GM19452 (cell line): ENCODE measurements around the gene TFE3.

Experiments
- ATAC-seq: cut with Tn5 transposase; IDR thresholded peaks from one replicate; pipeline ENCODE4 v1.9.1; 2021; ENCODE audit not compliant: unreplicated experiment

Gene TFE3

GRCh38 chrX:49061490-49061889 lies 18.3 kb upstream of the TFE3 start:
- no peak for ATAC-seq

GRCh38 chrX:49060914-49061313 lies 17.8 kb upstream of the TFE3 start:
- no peak for ATAC-seq

DNA sequence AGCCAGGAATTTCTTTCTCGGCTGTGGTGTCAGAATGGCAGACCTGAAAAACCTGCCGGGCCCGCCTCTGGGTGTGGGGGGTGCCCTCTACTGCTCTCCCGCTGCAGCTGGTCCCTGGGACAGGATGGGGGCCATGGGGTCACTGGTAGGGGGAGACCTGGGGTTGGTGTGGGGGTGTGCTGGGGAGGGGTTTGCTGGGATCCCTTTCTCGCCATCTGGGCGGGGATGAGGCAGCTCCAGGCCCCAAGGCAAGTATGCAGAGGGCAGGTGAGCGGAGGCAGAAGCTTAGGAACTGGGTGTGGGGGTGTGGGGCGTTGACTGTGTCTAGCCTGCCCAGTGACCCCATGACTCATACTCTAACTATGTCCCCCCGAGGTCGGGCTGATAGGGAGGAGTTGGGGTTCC lies 16.5 kb upstream of the TFE3 start:
- no peak for ATAC-seq

DNA sequence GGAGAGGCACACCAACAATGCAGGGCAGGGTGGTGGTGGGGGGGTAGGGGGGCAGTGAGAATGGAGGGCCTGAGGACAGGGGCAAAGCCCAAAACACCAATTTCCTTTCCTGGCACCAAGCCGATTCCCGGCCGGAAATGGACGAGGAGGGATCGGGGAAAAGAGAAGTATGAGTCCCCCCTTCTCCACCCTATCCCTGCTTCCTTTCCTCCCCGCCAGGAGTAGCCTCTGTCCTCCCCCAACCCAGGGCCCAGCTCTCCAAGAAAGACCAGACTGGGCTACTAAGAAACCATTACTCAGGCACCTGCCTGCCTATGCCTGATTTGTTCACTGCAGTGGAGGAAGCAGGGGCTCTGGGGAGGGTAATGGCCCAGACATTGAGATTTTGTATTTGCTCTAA lies 16.0 kb upstream of the TFE3 start:
- ATAC-seq, result no peak

DNA sequence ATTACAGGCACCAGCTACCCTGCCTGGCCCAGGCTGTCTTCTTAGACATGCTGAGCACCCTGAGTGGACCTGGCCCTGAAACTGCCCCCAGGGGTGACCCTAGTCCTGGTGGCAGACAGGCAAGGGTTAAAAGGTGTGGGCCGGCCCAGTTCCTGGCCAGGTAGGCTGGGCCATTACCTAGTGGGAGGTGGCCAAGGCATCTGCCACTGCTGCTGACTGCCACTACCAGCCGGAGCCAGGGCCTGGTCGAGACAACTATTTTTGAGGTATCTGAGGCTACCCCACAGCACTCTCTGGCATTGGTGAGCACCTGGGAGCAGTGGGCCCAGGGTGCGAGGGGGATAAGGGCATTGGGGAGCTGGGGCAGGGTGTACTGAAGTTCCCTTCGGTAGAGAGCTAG lies 15.6 kb upstream of the TFE3 start, which contains the start of gene CCDC120:
Gene CCDC120 (plus strand): TSS at position 206 of the 400 bp plus-strand sequence. CDS start 3,043 bp downstream, outside the sequence.
- ATAC-seq, result no peak

- no peak for ATAC-seq
These were observed 11.1 kb upstream of the TFE3 start for GRCh38 chrX:49054073-49054762.

DNA sequence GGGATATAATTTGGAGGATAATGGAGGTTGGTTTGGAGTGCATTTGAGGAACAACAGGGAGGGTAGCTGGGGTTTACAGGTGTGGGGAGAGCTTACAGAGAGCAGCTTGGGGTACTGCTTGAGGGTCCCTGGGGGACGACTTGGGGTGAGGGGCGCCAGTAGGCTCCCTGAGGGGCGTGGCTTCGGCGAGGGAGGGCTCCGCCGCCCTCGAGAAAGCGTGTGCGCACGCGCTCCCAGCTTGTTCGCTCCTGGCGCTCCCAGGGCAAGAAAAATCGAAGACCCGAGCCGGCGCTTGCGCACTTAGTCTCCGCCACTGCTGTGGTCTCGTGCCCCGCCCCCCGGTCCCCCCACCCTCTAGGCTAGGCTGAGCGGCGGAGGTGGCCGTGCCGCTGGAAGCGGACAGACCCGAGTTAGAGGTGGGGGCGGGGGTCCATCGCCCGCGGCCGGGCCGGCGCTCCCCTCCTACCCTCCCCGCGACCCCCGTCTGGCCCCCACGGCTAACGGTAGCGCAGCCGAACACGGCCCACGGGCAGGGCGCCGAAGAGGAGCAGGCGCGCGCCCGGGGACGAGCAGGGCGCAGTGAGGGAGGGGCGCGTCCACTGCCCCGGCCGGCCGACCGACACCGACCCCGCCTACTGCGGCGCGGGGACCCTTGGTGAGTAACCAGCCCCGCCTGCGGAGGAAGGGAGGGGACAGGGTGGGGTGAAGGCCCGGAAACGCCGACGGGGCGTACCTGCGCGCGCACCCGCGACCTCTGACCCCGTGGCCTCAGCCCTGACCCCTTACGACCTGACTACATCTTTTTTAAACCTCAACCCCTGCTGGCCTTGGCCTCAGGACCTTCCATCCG lies 10.3 kb upstream of the TFE3 start:
- ATAC-seq, result no peak

DNA sequence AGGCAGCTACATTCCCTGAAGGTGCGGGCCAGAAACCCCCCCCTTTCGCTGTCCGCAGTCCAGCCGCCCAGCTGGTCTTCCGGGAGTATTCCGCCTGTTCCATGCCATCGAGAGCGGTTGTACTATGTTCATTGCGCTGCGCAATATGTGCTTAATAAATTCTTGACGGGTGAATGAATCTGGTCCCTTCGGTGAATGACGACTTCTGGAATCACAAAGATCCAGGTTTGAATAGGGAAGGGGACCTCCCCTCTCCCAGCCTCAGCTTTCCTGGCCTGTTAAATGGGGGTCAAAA lies 777 bp upstream of the TFE3 start:
- ATAC-seq, result no peak

- ATAC-seq, result peak; percentile 8
These were observed 457 bp downstream of the TFE3 start for GRCh38 chrX:49042581-49043219.

- no peak for ATAC-seq
These were observed 1.2 kb downstream of the TFE3 start for GRCh38 chrX:49041744-49042580.

DNA sequence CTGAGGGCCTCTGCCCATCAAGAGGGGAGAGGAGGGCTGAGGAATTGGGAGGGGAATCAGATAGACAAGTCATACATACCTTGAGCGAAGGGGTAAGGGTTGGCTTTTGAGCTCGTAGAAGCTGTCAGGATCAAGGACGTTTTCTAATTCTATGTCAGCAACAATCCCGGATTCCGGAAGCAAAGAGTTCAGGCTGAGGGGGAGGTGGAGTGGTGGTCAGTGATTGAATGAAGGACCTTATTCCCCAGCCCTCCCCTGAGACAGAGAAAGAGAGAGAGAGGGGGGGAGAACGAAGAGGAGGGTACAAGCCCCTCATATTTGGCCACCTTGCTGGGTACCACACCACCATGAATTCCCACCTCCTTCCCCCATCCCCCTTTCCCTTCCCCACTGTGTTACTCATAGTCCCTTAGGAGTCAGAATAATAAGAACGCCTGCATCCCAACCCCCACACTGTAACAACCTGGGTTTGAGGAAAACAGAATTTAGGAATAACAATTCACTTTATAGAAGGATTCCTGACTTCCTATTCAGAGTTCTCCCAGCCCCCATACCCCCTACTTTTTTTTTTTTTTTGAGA lies 2.7 kb downstream of the TFE3 start:
- no peak for ATAC-seq

GRCh38 chrX:49039598-49040375 lies 3.4 kb downstream of the TFE3 start:
- no peak for ATAC-seq

DNA sequence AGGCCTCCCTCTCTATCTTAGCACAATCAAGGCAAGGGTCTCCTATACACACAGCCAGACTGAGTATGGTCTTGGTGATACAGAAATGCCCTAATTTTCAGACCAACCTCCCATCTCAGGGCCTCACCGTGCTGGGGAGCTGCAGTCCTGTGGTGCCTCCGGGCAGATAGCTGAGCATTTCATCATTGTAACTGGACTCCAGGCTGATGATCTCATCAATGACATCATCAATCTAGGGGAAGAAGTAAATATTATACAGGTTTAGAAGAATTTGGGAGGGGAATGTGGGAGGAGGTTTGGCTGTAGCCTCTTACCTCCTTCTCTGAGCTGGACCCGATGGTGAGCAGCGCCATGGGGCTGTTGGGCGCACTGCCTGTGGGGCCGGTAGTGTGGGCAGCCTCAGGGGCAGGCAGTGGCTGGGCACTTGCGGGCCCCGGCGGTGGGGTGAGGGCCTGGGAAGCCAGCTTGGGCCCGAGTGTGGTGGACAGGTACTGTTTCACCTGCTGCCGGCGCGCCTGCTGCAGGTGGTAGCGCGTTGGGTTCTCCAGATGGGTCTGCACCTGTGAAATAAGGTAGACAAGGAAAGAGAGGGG lies 5.2 kb downstream of the TFE3 start:
- ATAC-seq, result no peak

GRCh38 chrX:49030283-49030682 lies 12.9 kb downstream of the TFE3 start:
- ATAC-seq, result no peak

DNA sequence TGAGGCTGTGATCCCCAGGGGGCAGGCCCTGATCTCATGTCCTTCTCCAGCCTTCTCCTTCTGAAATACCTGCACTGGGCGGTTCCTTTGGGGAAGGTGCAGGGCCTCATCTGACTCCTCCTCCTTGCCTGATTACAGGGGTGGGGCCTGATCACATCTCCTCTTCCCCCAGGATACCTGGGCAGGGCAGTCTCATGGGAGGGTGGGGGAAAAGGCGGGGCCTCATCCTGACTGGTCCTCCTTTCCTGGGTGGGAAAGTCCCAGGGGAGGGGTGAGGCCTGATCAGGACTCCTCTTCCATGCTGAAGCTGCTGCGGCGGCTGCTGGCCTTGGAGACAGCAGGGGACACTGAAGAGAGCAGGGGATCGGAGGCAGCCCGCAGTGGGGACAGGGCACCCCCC lies 13.3 kb downstream of the TFE3 start:
- ATAC-seq, result no peak

DNA sequence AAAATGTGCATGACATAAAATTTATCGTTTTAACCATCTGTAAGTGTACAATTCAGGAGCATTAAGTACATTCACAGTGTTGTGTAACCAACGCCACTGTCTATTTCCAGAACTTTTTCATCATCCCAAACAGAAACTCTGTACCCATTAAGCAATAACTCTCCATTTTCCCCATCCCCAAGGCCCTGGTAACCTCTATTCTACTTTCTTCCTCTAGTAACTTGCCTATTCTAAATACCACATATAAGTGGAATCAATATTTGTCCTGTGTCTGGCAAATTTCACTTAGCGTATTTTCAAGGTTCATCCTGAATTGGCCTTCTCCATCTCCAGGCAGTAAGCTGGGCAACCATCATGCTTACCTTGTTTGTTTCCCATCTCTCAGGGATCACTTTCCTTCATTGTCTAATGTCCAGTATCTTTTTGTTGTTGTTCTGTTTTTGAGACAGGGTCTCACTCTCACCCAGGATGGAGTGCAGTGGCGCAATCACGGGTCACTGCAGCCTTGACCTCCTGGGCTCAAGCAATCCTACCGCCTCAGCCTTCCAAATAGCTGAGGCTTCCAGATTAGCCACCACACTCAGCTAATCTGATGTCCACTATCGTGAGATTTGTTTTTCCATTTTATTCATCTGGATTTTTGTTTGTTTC lies 23.4 kb downstream of the TFE3 start:
- ATAC-seq, result no peak

- ATAC-seq, result no peak
These were observed 24.1 kb downstream of the TFE3 start for GRCh38 chrX:49019050-49019449.

GRCh38 chrX:49003696-49004095 lies 39.5 kb downstream of the TFE3 start:
- no peak for ATAC-seq
